Measurements from ENCODE around the gene WNK2. TPM values are rescaled to one million over a fixed set of nuclear protein-coding genes. Genes with fewer than 3 reads are reported as not detected.

The WNK2 gene
- not detected in 2 replicates for total RNA-seq

DNA sequence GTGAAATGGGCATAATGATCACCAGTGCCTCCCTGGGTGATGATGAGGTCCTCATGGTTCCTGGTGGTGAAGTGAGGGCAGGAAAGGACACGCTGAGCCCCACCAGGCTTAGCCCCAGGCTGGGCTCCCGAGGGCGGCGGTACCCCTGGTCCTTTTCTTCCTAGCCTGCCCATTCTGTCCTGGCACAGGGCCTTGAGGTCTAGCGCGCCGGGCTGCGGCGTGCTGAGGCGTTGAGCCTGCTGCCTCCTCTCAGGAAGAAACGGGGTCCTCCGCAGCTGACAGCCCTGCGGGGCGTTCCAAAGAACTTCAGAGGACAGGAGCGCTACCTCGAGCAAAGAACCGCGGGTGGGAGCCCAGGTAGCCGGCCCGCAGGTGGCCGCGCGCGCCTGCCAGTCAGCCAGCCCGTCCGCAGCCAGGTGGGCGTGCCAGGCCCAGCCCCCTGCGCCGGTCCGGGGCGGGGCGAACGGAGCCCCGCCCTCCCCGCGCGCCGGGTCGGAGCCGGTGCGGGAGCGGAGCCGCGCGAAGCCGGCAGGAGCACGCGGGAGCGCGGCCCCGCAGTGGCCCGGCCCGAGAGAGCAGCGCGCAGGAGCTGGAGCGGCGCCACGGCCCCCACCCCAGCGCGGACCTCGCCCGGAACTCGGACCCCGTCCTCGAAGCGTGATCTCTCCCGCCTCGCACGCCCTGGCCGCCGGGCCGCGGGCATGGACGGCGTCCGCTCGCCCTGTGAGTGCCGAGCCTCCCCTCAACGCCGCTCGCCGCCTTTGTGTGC, at the start of gene WNK2:
TSS of gene WNK2 (plus strand) at position 477 of the 769 bp plus-strand sequence. CDS start 791 bp downstream, outside the sequence.

Other genes with a start within 250 kb of the WNK2 start
- gene FGD3, start 236.6 kb upstream of the WNK2 start, total RNA-seq, result 0.19 TPM in 1 of 2 replicates, not detected in the other
- gene SUSD3, start 125.4 kb upstream of the WNK2 start, total RNA-seq, result 0.98 TPM in 1 of 2 replicates, not detected in the other
- gene CARD19, start 87.9 kb upstream of the WNK2 start, total RNA-seq, result 67.6 and 90.8 TPM in 2 replicates
- gene NINJ1, start 49.9 kb upstream of the WNK2 start, total RNA-seq, result 45.9 and 58.1 TPM in 2 replicates

Measured in vein endothelial cell (primary cell).